MM.1S (cell line): ENCODE measurements around the gene MBD4.
"Not testable (repeated sequence)": the region's sequence is repeated elsewhere in the genome, so short reads cannot be mapped to it uniquely, and the experiment has no call there.

ENCODE experiments used
- DNase-seq: peaks from one replicate; pipeline ENCODE4 v3.0.0-alpha.2; 2015
- H2AFZ ChIP-seq: fragments of 300-600 bp; sonication (generic); 2 replicates; pipeline ENCODE4 v1.6.0; 2016; ENCODE audit warnings: antibody characterized with exemption, low read length
- H3F3A ChIP-seq: fragments of 300-600 bp; sonication (generic); 2 replicates; pipeline ENCODE4 v1.6.1; 2016; ENCODE audit warnings: mild to moderate bottlenecking, antibody characterized with exemption, low read length, moderate library complexity, mixed read lengths; ENCODE audit not compliant: insufficient read depth
- H3K27ac ChIP-seq: fragments of 300-600 bp; sonication (generic); 2 replicates; pipeline ENCODE4 v1.5.1; 2016; ENCODE audit warnings: mild to moderate bottlenecking, low read length
- H3K27me3 ChIP-seq: fragments of 300-600 bp; sonication (generic); replicated peaks from 2 replicates; pipeline ENCODE4 v1.6.0; 2016; ENCODE audit warnings: low read length; ENCODE audit not compliant: insufficient read depth
- H3K36me3 ChIP-seq: fragments of 300-600 bp; sonication (generic); replicated peaks from 2 replicates; pipeline ENCODE4 v1.6.1; 2016; ENCODE audit warnings: mild to moderate bottlenecking, low read length, mixed read lengths; ENCODE audit not compliant: insufficient read depth
- H3K4me1 ChIP-seq: fragments of 300-600 bp; sonication (generic); 2 replicates; pipeline ENCODE4 v1.6.1; 2016; ENCODE audit warnings: low read length, mixed read lengths
- H3K4me2 ChIP-seq: fragments of 300-600 bp; sonication (generic); 2 replicates; pipeline ENCODE4 v1.6.0; 2016; ENCODE audit warnings: low read depth, low read length
- H3K4me3 ChIP-seq: fragments of 300-600 bp; sonication (generic); 2 replicates; pipeline ENCODE4 v1.5.1; 2016; ENCODE audit warnings: low read length, mixed read lengths
- H3K79me2 ChIP-seq: fragments of 300-600 bp; sonication (generic); 2 replicates; pipeline ENCODE4 v1.6.1; 2016; ENCODE audit warnings: mixed run types, low read length, mixed read lengths
- H3K9ac ChIP-seq: fragments of 300-600 bp; sonication (generic); 2 replicates; pipeline ENCODE4 v1.6.1; 2016; ENCODE audit warnings: low read length, mixed read lengths
- H3K9me2 ChIP-seq: fragments of 300-600 bp; sonication (generic); replicated peaks from 2 replicates; pipeline ENCODE4 v1.6.1; 2016; ENCODE audit warnings: mild to moderate bottlenecking, low read length, mixed read lengths; ENCODE audit not compliant: insufficient read depth
- H3K9me3 ChIP-seq: fragments of 300-600 bp; sonication (generic); replicated peaks from 2 replicates; pipeline ENCODE4 v1.6.1; 2016; ENCODE audit warnings: mild to moderate bottlenecking, low read length, mixed read lengths; ENCODE audit not compliant: insufficient read depth
- H4K20me1 ChIP-seq: fragments of 300-600 bp; sonication (generic); 2 replicates; pipeline ENCODE4 v1.6.1; 2016; ENCODE audit warnings: mild to moderate bottlenecking, low read length, moderate library complexity, mixed read lengths; ENCODE audit not compliant: insufficient read depth
- EZH2 ChIP-seq: fragments of 300-600 bp; sonication (generic); optimal IDR thresholded peaks from 2 replicates; pipeline ENCODE3; 2017; ENCODE audit warnings: low read depth, mild to moderate bottlenecking, antibody characterized with exemption, low read length, mixed read lengths
- EZH2phosphoT487 ChIP-seq: fragments of 300-600 bp; sonication (generic); IDR thresholded peaks from 2 replicates; pipeline ENCODE4 v1.6.1; 2018; ENCODE audit warnings: antibody characterized with exemption, low read length
- TF ChIP-seq, protein P1 (sequence below): fragments of 300-600 bp; sonication (generic); IDR thresholded peaks from 2 replicates; pipeline ENCODE4 v1.5.1; 2016; ENCODE audit warnings: antibody characterized with exemption, low read length, mixed read lengths

MBD4 gene

DNA sequence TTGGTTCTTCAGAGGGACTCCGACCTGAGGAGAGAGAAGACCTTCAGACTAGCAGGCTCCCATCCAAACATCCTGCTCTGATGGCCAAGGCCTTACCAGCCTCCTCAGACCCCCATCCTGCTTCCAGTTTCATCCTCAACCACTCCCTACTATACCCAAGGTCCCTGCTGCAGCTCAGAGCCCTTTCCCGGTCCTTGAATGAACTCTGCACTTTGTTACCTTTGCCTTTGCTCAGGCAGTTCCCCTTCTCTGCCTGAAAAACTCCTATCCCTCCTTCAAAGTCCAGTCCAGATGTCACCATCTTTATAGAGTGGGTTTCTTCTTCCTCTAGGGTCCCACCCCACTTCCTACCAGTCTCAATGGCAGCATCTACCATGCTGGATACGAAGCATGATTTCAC is 24.4 kb downstream of the MBD4 start:
- Histone ChIP-seq H3K9me2 (no peaks in the 10 kb centered on the region), H4K20me1 (no peaks in the 10 kb centered on the region), H3K4me3 (no peak overlapping the region), H3K36me3 (no peaks in the 10 kb centered on the region), H3K27me3 (no peaks in the 10 kb centered on the region), H3K4me1 (no peaks in the 10 kb centered on the region), H2AFZ (no peak overlapping the region), H3K4me2 (no peak overlapping the region), H3K27ac (no peak overlapping the region), H3F3A (no peaks in the 10 kb centered on the region), H3K9ac (no peak overlapping the region), H3K79me2 (no peaks in the 10 kb centered on the region), H3K9me3 (no peaks in the 10 kb centered on the region)
- DNase-seq: no peak
- TF ChIP-seq, protein P1, sequence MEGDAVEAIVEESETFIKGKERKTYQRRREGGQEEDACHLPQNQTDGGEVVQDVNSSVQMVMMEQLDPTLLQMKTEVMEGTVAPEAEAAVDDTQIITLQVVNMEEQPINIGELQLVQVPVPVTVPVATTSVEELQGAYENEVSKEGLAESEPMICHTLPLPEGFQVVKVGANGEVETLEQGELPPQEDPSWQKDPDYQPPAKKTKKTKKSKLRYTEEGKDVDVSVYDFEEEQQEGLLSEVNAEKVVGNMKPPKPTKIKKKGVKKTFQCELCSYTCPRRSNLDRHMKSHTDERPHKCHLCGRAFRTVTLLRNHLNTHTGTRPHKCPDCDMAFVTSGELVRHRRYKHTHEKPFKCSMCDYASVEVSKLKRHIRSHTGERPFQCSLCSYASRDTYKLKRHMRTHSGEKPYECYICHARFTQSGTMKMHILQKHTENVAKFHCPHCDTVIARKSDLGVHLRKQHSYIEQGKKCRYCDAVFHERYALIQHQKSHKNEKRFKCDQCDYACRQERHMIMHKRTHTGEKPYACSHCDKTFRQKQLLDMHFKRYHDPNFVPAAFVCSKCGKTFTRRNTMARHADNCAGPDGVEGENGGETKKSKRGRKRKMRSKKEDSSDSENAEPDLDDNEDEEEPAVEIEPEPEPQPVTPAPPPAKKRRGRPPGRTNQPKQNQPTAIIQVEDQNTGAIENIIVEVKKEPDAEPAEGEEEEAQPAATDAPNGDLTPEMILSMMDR: no peak
- no peak for TF ChIP-seq EZH2phosphoT487

- no peak for TF ChIP-seq EZH2
- TF ChIP-seq EZH2phosphoT487: no peak
- TF ChIP-seq, protein P1: no peak
- Histone ChIP-seq H2AFZ (no peak overlapping the region), H3K4me3 (no peak overlapping the region), H3K9me2 (no peaks in the 10 kb centered on the region), H3K27ac (no peak overlapping the region), H4K20me1 (no peaks in the 10 kb centered on the region), H3K79me2 (no peaks in the 10 kb centered on the region), H3K4me1 (no peaks in the 10 kb centered on the region), H3K27me3 (no peaks in the 10 kb centered on the region), H3K9ac (no peak overlapping the region), H3K9me3 (no peaks in the 10 kb centered on the region), H3K36me3 (no peaks in the 10 kb centered on the region), H3K4me2 (no peak overlapping the region), H3F3A (no peaks in the 10 kb centered on the region)
- DNase-seq: no peak
Observed at GRCh38 chr3:129413687-129414506, 25.9 kb downstream of the MBD4 start.

GRCh38 chr3:129413238-129413637 is 26.5 kb downstream of the MBD4 start:
- H2AFZ ChIP-seq, H3K4me2 ChIP-seq, H3K9me3 ChIP-seq, H3K9me2 ChIP-seq, H3K27me3 ChIP-seq, H3K4me3 ChIP-seq, H3K9ac ChIP-seq, H4K20me1 ChIP-seq, DNase-seq, H3K36me3 ChIP-seq, H3K4me1 ChIP-seq, H3K27ac ChIP-seq, H3F3A ChIP-seq, H3K79me2 ChIP-seq: not testable (repeated sequence)

DNA sequence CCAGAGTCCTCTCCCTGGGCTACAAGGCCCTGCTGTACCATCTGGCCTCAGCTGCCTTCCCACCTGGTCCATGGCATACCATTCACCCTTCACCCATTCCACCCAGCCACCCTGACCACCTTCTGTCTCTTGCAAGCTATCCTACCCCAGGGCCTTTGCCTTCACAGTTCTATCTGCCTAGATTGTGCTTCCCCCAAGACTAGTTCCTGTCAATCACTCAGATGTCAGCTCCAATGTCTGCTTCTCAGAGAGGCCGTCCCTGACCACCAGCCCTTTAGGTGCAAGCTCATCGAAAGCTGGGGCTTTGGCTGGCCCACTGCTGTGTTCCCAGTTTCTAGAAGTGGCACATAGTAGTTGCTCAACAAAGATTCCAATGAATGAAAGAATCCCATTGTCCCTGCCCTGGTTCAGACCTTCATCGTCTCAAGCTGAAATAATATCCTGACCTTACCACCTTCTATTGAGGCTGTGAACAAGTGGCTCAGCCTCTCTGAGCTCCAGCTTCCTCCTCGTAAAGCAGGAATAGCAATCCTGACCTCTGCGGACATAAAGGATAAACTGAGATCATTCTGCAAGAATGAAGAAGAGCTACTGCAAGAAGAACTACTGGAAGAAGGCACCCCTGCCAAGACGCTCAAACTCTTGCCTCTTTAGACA is 27.1 kb downstream of the MBD4 start:
- DNase-seq: no peak
- H3K9ac ChIP-seq: no peak overlapping the region
- H3K27ac ChIP-seq: no peak overlapping the region

More for the DNA sequence above, 27.1 kb downstream of the MBD4 start:
- Histone ChIP-seq H3K79me2 (no peaks in the 10 kb centered on the region), H2AFZ (no peak overlapping the region), H3K36me3 (no peaks in the 10 kb centered on the region), H3K9me3 (no peaks in the 10 kb centered on the region), H3K4me2 (no peak overlapping the region), H4K20me1 (no peaks in the 10 kb centered on the region), H3K4me1 (no peaks in the 10 kb centered on the region), H3K9me2 (no peaks in the 10 kb centered on the region), H3K27me3 (no peaks in the 10 kb centered on the region), H3F3A (no peaks in the 10 kb centered on the region), H3K4me3 (no peak overlapping the region)
- TF ChIP-seq EZH2 (no peak), EZH2phosphoT487 (no peak)
- TF ChIP-seq, protein P1: no peak
